Measurements from ENCODE around the gene ATP13A1.
"Not testable (repeated sequence)": the region's sequence is repeated elsewhere in the genome, so short reads cannot be mapped to it uniquely, and the experiment has no call there.

Gene ATP13A1

GRCh38 chr19:19610376-19611202, 52.9 kb downstream of the ATP13A1 start:
- Histone ChIP-seq H3K36me3 (ENCODE audit: control insufficient read depth, insufficient read depth, low read length) (no peaks in the 10 kb centered on the region), H2AFZ (no peak overlapping the region), H3K4me2 (ENCODE audit: low read length) (no peak overlapping the region), H3K4me3 (ENCODE audit: low read depth, low read length) (no peak overlapping the region), H3K9me3 (ENCODE audit: control insufficient read depth, low read length) (no peaks in the 10 kb centered on the region), H3K4me1 (no peaks in the 10 kb centered on the region), H3K27me3 (ENCODE audit: control insufficient read depth, insufficient read depth, low read length) (no peaks in the 10 kb centered on the region), H3K9ac (no peak overlapping the region), H3K27ac (no peak overlapping the region), H3K79me2 (no peaks in the 10 kb centered on the region)
- TF ChIP-seq, protein P1, sequence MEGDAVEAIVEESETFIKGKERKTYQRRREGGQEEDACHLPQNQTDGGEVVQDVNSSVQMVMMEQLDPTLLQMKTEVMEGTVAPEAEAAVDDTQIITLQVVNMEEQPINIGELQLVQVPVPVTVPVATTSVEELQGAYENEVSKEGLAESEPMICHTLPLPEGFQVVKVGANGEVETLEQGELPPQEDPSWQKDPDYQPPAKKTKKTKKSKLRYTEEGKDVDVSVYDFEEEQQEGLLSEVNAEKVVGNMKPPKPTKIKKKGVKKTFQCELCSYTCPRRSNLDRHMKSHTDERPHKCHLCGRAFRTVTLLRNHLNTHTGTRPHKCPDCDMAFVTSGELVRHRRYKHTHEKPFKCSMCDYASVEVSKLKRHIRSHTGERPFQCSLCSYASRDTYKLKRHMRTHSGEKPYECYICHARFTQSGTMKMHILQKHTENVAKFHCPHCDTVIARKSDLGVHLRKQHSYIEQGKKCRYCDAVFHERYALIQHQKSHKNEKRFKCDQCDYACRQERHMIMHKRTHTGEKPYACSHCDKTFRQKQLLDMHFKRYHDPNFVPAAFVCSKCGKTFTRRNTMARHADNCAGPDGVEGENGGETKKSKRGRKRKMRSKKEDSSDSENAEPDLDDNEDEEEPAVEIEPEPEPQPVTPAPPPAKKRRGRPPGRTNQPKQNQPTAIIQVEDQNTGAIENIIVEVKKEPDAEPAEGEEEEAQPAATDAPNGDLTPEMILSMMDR (IDR thresholded peaks at IDR 0.05): no peak

DNA sequence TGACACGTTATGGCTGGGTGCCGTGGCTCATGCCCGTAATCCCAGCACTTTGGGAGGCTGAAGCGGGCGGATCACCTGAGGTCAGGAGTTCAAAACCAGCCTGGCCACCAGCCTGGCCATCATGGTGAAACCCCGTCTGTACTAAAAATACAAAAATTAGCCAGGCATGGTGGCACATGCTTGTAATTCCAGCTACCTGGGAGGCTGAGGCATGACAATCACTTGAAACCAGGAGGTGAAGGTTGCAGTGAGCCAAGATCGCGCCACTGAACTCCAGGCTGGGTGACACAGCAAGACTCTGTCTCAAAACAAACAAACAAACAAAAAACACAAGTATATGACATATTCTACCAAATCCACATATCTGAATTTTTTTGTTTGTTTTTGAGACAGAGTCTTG, 56.8 kb downstream of the ATP13A1 start:
- H3K4me2 ChIP-seq (ENCODE audit: low read length); H3K9ac ChIP-seq; H3K27me3 ChIP-seq (ENCODE audit: control insufficient read depth, insufficient read depth, low read length); H3K4me1 ChIP-seq; H3K9me3 ChIP-seq (ENCODE audit: control insufficient read depth, low read length); H3K4me3 ChIP-seq (ENCODE audit: low read depth, low read length); H3K36me3 ChIP-seq (ENCODE audit: control insufficient read depth, insufficient read depth, low read length); H3K79me2 ChIP-seq; H3K27ac ChIP-seq; H2AFZ ChIP-seq: not testable (repeated sequence)

DNA sequence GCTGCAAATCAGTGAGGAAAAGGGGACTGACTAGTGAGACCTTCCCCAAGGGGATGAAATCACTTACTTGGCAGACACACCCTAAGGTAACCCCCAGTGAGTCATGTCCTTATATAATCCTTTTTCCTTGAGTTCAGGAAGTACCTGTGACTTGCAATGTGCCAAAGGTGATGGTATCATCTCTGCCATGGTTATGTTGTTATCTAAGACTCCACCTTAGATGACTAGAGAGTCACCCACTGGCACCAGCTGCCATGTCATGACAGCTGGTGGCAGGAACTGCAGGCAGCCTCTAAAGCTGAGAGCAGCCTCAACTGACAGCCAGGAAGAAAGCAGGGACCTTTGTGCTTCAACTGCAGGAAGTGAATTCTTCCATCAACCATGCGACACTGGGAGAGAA, 57.5 kb downstream of the ATP13A1 start:
- Histone ChIP-seq H3K4me2 (ENCODE audit: low read length) (no peak overlapping the region), H3K27ac (no peak overlapping the region), H3K36me3 (ENCODE audit: control insufficient read depth, insufficient read depth, low read length) (no peaks in the 10 kb centered on the region), H3K79me2 (no peaks in the 10 kb centered on the region), H2AFZ (no peak overlapping the region), H3K27me3 (ENCODE audit: control insufficient read depth, insufficient read depth, low read length) (no peaks in the 10 kb centered on the region), H3K9ac (no peak overlapping the region), H3K9me3 (ENCODE audit: control insufficient read depth, low read length) (no peaks in the 10 kb centered on the region), H3K4me1 (no peaks in the 10 kb centered on the region), H3K4me3 (ENCODE audit: low read depth, low read length) (no peak overlapping the region)
- TF ChIP-seq, protein P1 (IDR thresholded peaks at IDR 0.05): no peak

- Histone ChIP-seq H3K9ac (no peak overlapping the region), H2AFZ (no peak overlapping the region), H3K9me3 (ENCODE audit: control insufficient read depth, low read length) (no peaks in the 10 kb centered on the region), H3K4me1 (no peaks in the 10 kb centered on the region), H3K27ac (no peak overlapping the region), H3K79me2 (no peaks in the 10 kb centered on the region), H3K36me3 (ENCODE audit: control insufficient read depth, insufficient read depth, low read length) (no peaks in the 10 kb centered on the region), H3K4me2 (ENCODE audit: low read length) (no peak overlapping the region), H3K4me3 (ENCODE audit: low read depth, low read length) (no peak overlapping the region), H3K27me3 (ENCODE audit: control insufficient read depth, insufficient read depth, low read length) (no peaks in the 10 kb centered on the region)
- TF ChIP-seq, protein P1 (IDR thresholded peaks at IDR 0.05): no peak
These were observed 60.7 kb downstream of the ATP13A1 start for GRCh38 chr19:19602713-19603324.

GRCh38 chr19:19602136-19602712, 61.3 kb downstream of the ATP13A1 start:
- no peaks in the 10 kb centered on the region for H3K27me3 ChIP-seq (ENCODE audit: control insufficient read depth, insufficient read depth, low read length)
- H3K4me3 ChIP-seq (ENCODE audit: low read depth, low read length): no peak overlapping the region
- no peaks in the 10 kb centered on the region for H3K4me1 ChIP-seq
- no peak overlapping the region for H3K9ac ChIP-seq
- no peak overlapping the region for H3K4me2 ChIP-seq (ENCODE audit: low read length)
- H3K79me2 ChIP-seq: no peaks in the 10 kb centered on the region
- H3K36me3 ChIP-seq (ENCODE audit: control insufficient read depth, insufficient read depth, low read length): no peaks in the 10 kb centered on the region
- H3K9me3 ChIP-seq (ENCODE audit: control insufficient read depth, low read length): no peaks in the 10 kb centered on the region
- no peak overlapping the region for H2AFZ ChIP-seq
- TF ChIP-seq, protein P1 (IDR thresholded peaks at IDR 0.05): no peak
- no peak overlapping the region for H3K27ac ChIP-seq

Data from parathyroid adenoma (tissue), 2 donors.